ENCODE data around the gene IPO9.

Gene IPO9

GRCh38 chr1:201840055-201840454, 11.1 kb downstream of the IPO9 start:
- no peak for TF ChIP-seq CTCF (IDR thresholded peaks at IDR 0.05; ENCODE audit: extremely low read depth, missing control alignments)
- DNase-seq (ENCODE audit: low spot score) = no peak

- no peak for TF ChIP-seq CTCF (IDR thresholded peaks at IDR 0.05; ENCODE audit: extremely low read depth, missing control alignments)
- DNase-seq (ENCODE audit: low spot score) = no peak
Measured at GRCh38 chr1:201840490-201840889, 11.5 kb downstream of the IPO9 start.

- no peak for DNase-seq (ENCODE audit: low spot score)
- no peak for TF ChIP-seq CTCF (IDR thresholded peaks at IDR 0.05; ENCODE audit: extremely low read depth, missing control alignments)
Measured at GRCh38 chr1:201841265-201841912, 12.4 kb downstream of the IPO9 start.

GRCh38 chr1:201842472-201843027, 13.6 kb downstream of the IPO9 start:
- no peak for DNase-seq (ENCODE audit: low spot score)
- TF ChIP-seq CTCF (IDR thresholded peaks at IDR 0.05; ENCODE audit: extremely low read depth, missing control alignments) = no peak

- DNase-seq (ENCODE audit: low spot score) = no peak
- TF ChIP-seq CTCF (IDR thresholded peaks at IDR 0.05; ENCODE audit: extremely low read depth, missing control alignments) = no peak
Measured at GRCh38 chr1:201845331-201846083, 16.6 kb downstream of the IPO9 start.

- no peak for DNase-seq (ENCODE audit: low spot score)
- no peak for TF ChIP-seq CTCF (IDR thresholded peaks at IDR 0.05; ENCODE audit: extremely low read depth, missing control alignments)
Measured at GRCh38 chr1:201847150-201847549, 18.2 kb downstream of the IPO9 start.

- DNase-seq (ENCODE audit: low spot score) = no peak
- no peak for TF ChIP-seq CTCF (IDR thresholded peaks at IDR 0.05; ENCODE audit: extremely low read depth, missing control alignments)
Measured at GRCh38 chr1:201848230-201848629, 19.3 kb downstream of the IPO9 start.
